ENCODE measurements around the gene C14orf180. TPM values are rescaled to one million over a fixed set of nuclear protein-coding genes. Genes with fewer than 3 reads are reported as not detected.

The C14orf180 gene
- total and polyA plus RNA-seq, 2 of the 8 experiments (the other 6 are each of a cell fraction or from before 2014, with no cell fraction given) = not detected

- Histone ChIP-seq H3K9ac (replicated peaks in 1 of 4; ENCODE audit: extremely low read depth in 1 of 4, low read depth in 3 of 4, low read length in 3 of 4) (no peak overlapping the region), H3K56ac (replicated peaks; ENCODE audit: insufficient read length, low read depth, low read length) (no peak overlapping the region), H3K4me1 (replicated peaks in 1 of 4; ENCODE audit: control insufficient read depth in 3 of 4, insufficient read depth in 4 of 4, low read length in 3 of 4) (peaks cover 0 to 3% (median 1%) of the 10 kb centered on the region in 4 experiments; a peak in 3 of 7 replicates), H4K8ac (ENCODE audit: extremely low read depth, insufficient read depth, low read length) (no peak overlapping the region), H2BK120ac (replicated peaks; ENCODE audit: low read depth, low read length) (no peak overlapping the region), H4K20me1 (replicated peaks in 1 of 2; ENCODE audit: control insufficient read depth in 1 of 2, insufficient read depth in 2 of 2, low read length in 2 of 2) (peaks cover 0 to 2% of the 10 kb centered on the region in 2 experiments), H4K91ac (replicated peaks; ENCODE audit: insufficient read length, low read length) (no peak overlapping the region), H2AFZ (ENCODE audit: low read length) (no peak overlapping the region), H3K4me2 (ENCODE audit: insufficient read depth in 1 of 2, low read depth in 2 of 2, low read length in 2 of 2) (no peak overlapping the region), H3K4ac (replicated peaks; ENCODE audit: insufficient read length, low read depth, low read length) (no peak overlapping the region), H2BK12ac (ENCODE audit: low read depth, low read length) (no peak overlapping the region), H3K27ac (ENCODE audit: low read depth, low read length) (no peak overlapping the region), H3K27me3 (replicated peaks in 1 of 4; ENCODE audit: control insufficient read depth in 3 of 4, extremely low read depth in 1 of 4, insufficient read depth in 3 of 4, low read length in 3 of 4) (no peaks in the 10 kb centered on the region; a peak in 1 of 7 replicates), H4K5ac (ENCODE audit: insufficient read length, low read depth, low read length) (no peak overlapping the region), H2BK5ac (ENCODE audit: low read depth, low read length) (no peak overlapping the region), H3K79me1 (ENCODE audit: low read depth, low read length) (no peaks in the 10 kb centered on the region), H3K36me3 (ENCODE audit: control insufficient read depth in 2 of 4, insufficient read depth in 4 of 4, low read length in 3 of 4) (no peaks in the 10 kb centered on the region), H3K14ac (ENCODE audit: insufficient read length) (no peak overlapping the region), H3K4me3 (ENCODE audit: extremely low read depth in 1 of 4, insufficient read depth in 2 of 4, low read depth in 3 of 4, low read length in 4 of 4) (no peak overlapping the region), H3K9me3 (ENCODE audit: insufficient read depth in 2 of 2, low read depth in 1 of 2, low read length in 1 of 2) (no peaks in the 10 kb centered on the region), H2BK15ac (ENCODE audit: low read length) (no peak overlapping the region), H3K23ac (ENCODE audit: insufficient read length) (no peak overlapping the region), H3K79me2 (ENCODE audit: control insufficient read depth in 1 of 2, insufficient read depth in 2 of 2, low read length in 2 of 2) (no peaks in the 10 kb centered on the region), H2BK20ac (ENCODE audit: low read length) (no peak overlapping the region), H3K23me2 (ENCODE audit: low read depth, low read length) (peaks cover 2% of the 10 kb centered on the region; the same call in 1 of the 2 replicates), H3K18ac (ENCODE audit: extremely low read depth, low read length) (no peak overlapping the region), H2AK5ac (ENCODE audit: low read depth, low read length) (no peak overlapping the region)
- CTCF ChIA-PET (ENCODE audit: partially characterized antibody) = interaction anchor here (1.1 to 1.3 kb wide), 2 partner anchors 12 to 16 kb away, joined by 3 to 5 read pairs; no protein-coding TSS in a partner anchor
- POLR2A ChIA-PET (ENCODE audit: partially characterized antibody) = no interaction called here
- WGBS, 2 experiments (ENCODE audit: extremely low coverage in 1 of 2, insufficient coverage in 1 of 2, insufficient read length in 1 of 2, insufficient replicate concordance in 2 of 2, low coverage in 1 of 2, low lambda C conversion rate in 2 of 2, missing lambda C conversion rate in 1 of 2) = 95% methylated on average over 7 of the region's 14 CpGs; no CpG with 5 or more reads in 1 of the 2 experiments
- FAIRE-seq (no peak), DNase-seq (ENCODE audit: low read depth in 1 of 2, low spot score in 2 of 2) (peak in 1 of 2 experiments; percentile 10)
- TF ChIP-seq SUZ12 (IDR thresholded peaks at IDR 0.05; ENCODE audit: low read length) (no peak), CEBPB (IDR thresholded peaks at IDR 0.05; ENCODE audit: low read depth, low read length) (no peak), TEAD4 (IDR thresholded peaks at IDR 0.05; ENCODE audit: low read depth, low read length) (no peak), ATF3 (IDR thresholded peaks at IDR 0.05; ENCODE audit: insufficient read depth, low read depth, low read length) (no peak), RBBP5 (IDR thresholded peaks at IDR 0.05; ENCODE audit: borderline replicate concordance, low read depth, low read length) (no peak), YY1 (IDR thresholded peaks at IDR 0.05; ENCODE audit: low read depth, low read length) (no peak), RFX5 (IDR thresholded peaks at IDR 0.05; ENCODE audit: borderline replicate concordance, low read depth, low read length) (no peak), SRF (IDR thresholded peaks at IDR 0.05; ENCODE audit: low read depth, low read length) (no peak), RXRA (IDR thresholded peaks at IDR 0.05; ENCODE audit: insufficient read depth, low read depth, low read length) (no peak), PHF8 (conservative IDR thresholded peaks at IDR 0.05; ENCODE audit: low read depth, low read length) (no peak), JUND (IDR thresholded peaks at IDR 0.05; ENCODE audit: low read length) (no peak), POLR2AphosphoS5 (IDR thresholded peaks at IDR 0.05; ENCODE audit: low read depth, low read length) (no peak), HDAC6 (IDR thresholded peaks at IDR 0.05; ENCODE audit: low read depth, low read length) (no peak)
Observed at GRCh38 chr14:104547998-104548700, 31.4 kb upstream of the C14orf180 start.
